Activated CD4-positive, CD25-positive, alpha-beta regulatory T cell treated with anti-CD3 and anti-CD28 coated beads, Interleukin-2, amount 50 U/mL, for 24 hours (primary cell): ENCODE data around the gene VMP1.
"Not testable (repeated sequence)": the region's sequence is repeated elsewhere in the genome, so short reads cannot be mapped to it uniquely, and the experiment has no call there.

Experiments
- ATAC-seq, 2 donors: fragments of 150-1000 bp; cut with Tn5 transposase; one replicate each; pipeline ENCODE4 v1.10.0; 2021; ENCODE audit warnings: mild to moderate bottlenecking in 1 of 2, moderate library complexity in 1 of 2

Gene VMP1

DNA sequence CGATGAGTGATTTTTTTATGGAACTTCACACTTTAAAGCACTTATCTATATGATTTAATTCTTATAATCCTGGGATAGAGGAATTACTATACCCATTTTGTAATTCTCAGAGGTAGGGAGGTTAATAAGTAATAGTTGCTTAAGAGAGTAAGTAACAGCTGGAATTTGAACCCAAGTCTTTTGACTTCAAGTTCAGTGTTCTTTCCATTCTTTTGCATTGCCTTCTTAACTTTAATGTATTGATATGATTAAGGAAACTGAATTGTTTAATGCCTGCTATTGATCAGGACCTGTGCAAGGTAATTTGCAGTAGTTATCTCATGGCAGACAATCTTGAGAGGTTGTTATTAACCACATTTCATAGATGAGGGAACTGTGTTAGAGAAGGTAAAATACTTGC is 106.8 kb downstream of the VMP1 start:
- no peak for ATAC-seq

DNA sequence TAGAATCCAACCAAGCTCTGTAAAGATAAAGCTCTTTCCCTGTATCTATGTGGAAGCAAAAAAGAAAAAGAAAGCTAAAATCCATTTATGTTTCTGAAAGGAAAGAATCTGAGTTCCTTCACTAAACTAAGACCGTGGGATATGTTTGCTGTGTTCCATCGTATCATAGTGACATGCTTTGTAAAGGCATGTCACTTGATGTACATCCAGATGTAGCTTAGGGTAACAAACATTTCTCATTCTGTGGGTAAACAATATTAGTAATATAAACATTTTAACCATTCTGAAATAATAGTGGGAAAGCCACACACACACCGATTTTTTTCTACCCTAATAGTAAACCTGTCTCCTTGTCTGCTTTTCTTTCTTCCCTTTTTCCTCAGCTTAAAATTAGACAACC is 107.2 kb downstream of the VMP1 start:
- no peak for ATAC-seq

DNA sequence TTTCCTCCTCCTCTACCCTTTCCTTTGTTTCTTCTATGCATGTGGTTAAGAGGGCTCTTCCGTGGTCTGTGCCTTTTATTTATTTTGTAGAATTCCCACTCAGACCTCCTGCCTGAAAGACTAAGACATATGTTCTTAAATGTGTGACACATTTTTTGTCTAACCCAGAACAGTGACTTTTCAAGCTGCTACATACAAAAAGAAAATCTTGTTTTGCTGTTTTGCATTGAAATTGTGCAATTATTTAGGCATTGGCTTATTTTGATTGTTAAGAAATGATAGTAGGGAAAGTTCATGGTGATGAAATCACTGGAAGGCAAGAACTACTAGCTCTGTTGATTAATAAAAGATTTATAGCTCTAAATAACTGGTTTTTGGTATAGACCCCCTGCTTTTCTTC is 108.5 kb downstream of the VMP1 start:
- no peak for ATAC-seq

DNA sequence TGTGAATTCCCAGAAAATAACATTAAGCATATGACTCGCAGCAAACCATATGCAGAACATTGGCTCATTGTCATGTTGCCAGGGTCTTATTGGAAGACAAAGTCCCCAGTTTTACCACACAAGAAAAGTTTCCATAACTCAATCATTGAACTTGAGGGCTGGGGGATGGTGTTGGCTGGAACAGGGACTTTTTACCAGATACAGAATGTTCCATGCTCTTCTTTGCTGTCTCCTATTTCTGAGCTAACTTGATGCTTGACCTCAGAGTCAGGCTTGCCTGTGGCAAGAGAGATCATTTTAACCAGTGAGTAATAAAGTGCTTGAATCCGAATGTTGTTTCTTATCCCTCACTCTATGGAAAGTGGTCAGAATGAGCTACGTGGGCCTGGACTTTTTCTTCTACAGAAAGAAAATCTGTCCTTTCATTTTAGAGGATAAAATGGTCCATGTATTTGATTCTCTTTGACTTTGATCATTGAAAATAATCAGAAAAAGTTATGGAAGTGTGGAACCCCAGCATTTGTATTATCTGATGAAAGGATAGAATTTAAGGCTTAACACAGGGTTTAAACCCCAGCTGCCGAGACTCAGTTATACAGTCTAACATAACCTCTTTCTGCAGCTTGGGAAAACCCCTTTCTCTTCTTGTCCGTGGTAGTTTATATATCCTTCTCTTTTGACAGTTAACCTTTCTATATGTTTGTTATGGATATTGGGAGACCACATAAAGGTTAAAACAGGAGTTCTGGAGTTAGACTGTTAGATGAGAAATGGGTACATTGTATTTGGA is 118.3 kb downstream of the VMP1 start:
- ATAC-seq: peak; percentile 29 to 35

DNA sequence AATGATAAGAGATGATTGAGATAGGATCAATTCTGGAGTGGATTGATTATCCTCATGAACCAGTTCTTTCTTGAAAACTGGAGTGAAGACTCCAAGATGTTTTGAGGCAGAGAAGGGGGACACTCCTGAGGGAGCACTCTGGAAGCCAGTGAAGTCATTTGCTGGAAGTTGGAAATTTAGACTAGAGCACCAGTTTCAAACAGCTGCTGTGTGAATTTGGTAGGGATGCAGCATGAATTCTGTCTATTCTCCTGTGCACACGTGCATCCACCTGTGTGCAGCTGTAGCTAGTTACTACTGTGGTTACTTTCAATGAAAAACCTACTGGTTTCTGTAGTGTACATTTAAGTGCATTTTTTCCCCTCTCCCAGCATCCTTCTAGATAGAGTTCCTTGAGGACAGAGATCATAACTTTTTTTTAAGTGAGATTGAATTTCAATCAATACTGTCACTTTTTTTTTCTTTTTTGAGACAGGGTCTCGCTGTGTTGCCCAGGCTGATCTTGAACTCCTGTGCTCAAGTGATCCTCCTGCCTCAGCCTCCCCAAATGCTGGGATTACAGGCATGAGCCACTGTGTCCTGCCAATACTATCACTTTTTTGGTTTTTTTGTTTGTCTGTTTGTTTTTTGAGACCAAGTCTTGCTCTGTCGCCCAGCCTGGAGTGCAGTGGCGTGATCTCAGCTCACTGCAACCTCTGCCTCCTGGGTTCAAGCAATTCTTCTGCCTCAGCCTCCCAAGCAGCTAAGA is 119.4 kb downstream of the VMP1 start:
- no peak for ATAC-seq

DNA sequence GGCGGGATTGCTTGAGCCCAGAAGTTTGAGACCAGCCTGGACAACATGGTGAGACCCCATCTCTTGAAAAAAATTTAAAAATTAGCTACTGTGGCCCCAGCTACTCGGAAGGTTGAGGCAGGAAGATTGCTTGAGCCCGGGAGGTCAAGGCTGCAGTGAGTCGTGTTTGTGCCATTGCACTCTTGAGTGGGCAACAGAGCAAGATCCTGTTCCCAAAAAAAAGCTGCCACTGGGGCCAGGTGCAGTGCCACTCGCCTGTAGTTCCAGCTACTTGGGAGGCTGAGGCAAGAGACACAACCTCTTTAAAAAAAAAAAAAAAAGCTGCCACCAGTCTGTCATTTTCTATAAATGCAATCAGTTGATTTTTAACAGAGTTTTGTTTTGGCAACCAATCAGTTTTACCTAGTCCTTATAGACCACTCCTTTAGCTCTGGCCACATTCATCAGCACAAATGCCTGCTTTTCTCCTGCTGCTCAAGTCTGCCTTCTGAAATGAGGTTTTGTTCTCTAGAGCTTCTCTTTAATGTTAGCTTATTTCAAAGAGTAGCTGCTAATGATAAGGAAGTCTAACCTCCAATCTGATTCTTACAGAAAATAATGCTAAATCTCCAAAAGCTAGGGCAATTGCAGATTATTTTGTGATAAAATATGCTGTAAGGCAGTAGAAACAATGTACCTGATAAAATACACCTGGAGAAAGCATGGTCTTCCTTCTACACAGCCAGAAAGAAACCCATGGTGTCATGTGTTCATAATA is 120.4 kb downstream of the VMP1 start:
- no peak for ATAC-seq

DNA sequence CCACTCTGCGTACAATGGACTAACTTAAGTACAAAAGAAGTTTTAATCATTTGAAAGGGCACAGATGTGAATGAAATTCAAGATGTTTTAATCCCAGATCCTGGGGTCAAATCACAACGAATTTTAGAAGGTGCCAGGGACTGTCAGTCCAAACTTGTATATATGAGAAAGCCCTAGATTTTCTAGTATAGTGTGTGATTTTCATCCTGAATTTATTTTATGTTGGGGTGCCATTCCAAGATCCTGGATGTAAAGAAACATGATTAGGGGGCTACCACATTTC is 121.0 kb downstream of the VMP1 start:
- ATAC-seq: no peak

DNA sequence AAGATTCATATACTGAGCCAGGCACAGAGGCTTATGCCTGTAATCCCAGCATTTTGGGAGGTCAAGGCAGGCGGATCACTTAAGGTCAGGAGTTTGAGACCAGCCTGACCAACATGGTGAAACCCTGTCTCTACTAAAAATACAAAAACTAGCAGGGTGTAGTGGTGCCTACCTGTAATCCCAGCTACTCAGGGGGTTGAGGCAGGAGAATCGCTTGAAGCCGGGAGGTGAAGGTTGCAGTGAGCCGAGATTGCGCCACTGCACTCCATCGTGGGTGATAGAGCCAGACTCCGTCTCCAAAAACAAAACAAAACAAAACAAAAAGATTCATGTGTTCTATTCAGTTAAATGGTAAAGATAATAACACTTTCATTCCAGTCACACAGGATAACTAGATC is 121.4 kb downstream of the VMP1 start:
- peak; percentile 4 to 15 for ATAC-seq

DNA sequence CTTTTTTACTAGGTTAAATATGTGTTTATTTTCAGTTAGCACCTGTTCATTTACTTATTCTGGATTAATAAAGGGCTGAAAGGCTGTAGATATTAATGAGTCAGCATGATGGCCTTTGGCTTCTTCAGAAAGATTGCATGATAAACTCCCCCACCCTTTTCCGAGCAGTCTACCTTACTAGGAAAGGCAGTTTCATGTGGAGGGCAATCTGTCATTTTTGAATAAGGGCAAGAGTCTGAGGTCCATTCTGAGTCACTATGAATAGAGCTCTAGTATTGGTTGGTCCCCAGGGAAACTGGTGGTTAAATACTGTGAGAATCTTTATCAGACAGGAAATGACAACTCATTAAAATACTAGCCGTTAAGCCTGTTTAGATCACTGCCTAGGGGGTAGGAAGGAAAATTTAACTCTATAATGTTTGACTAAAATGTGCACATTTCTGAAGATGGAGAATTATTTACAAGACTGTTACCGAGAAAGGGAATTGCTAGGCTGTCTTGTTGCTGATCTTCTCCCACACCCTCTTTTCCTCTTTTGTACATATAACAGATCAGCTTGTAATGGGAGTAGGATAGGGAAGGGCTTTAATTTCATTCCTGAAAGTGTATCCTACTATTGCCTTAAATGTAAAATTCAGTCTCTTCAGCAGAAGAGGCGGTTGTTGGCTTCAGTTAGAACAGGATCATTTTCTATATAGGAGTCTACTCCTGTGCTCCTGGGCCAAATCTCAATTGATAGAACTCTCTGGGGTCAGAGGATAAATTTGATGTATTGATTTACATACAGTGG is 122.0 kb downstream of the VMP1 start:
- ATAC-seq: peak; percentile 81

DNA sequence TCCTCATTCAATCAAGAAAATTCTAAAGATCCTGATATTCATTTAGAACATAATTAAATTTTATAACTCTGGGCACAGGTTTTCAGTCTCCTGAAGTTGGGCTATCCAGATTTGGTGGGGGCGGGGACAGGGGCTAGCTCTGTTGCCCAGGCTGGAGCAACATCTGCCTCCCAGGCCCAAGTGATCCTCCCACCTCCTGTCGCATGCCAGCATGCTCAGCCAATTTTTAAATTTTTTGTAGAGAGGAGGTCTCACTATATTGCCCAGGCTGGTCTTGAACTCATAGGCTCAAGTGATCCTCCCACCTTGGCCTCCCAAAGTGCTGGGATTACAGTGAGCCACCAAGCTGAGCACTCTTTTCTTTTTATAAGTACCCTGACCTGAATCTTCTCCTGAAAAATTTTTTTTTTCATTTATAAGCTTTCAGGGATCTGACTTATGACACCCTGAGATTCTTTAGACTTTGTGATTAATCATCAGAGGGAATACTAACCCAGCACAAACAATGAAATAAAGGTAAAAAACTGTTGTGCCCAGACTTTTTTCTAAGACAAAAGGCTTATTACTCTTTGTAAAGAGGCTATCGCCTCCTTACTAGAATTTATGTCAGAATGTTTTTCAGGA is 122.7 kb downstream of the VMP1 start:
- ATAC-seq: no peak

DNA sequence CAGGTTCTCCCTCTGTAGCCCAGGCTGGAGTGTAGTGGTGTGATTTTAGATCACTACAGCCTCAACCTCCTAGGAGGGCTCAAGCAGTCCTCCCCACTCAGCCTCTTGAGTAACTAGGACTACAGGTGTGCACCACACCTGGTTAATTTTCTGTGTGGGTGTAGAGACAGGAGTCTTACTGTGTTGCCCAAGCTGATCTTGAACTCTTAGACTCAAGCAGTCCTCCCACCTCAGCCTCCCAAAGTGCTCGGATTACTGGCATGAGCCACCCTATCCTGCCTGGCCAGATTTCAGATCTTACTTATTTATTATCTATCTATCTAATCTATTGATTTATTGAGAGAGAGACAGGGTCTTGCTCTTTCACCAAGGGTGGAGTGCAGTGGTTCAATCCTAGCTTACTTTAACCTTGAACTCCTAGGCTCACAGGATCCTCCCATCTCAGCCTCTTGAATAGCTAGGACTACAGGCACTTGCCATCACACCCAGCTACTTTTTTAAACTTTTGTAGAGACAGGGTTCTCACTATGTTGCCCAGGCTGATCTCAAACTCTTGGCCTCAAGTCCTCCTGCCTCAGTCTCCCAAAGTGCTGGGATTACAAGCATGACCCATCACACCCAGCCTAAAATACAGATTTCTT is 123.5 kb downstream of the VMP1 start:
- ATAC-seq: no peak

DNA sequence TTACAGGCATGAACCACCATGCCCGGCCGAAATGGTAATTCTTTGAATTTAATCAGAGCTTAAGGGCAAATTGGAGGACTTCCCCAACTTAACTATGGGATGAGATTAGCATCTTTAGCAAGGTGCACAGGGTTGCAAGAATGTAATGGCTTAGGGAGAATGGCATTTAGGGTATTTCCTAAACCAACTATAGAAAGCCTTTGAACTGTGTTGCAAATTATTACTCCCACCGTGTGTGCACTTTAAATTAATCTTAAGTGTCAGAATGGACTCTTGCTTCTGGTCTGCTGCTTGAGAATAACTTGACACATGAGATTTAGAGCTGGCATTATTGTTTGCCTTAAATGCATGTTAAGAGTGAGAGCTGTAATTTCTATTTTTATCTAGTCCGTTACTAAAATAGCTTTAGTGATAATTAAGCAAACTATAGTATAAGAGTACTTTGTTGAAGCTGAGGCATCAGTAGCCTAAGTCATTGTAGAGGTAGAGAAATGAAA is 125.5 kb downstream of the VMP1 start:
- ATAC-seq: no peak

DNA sequence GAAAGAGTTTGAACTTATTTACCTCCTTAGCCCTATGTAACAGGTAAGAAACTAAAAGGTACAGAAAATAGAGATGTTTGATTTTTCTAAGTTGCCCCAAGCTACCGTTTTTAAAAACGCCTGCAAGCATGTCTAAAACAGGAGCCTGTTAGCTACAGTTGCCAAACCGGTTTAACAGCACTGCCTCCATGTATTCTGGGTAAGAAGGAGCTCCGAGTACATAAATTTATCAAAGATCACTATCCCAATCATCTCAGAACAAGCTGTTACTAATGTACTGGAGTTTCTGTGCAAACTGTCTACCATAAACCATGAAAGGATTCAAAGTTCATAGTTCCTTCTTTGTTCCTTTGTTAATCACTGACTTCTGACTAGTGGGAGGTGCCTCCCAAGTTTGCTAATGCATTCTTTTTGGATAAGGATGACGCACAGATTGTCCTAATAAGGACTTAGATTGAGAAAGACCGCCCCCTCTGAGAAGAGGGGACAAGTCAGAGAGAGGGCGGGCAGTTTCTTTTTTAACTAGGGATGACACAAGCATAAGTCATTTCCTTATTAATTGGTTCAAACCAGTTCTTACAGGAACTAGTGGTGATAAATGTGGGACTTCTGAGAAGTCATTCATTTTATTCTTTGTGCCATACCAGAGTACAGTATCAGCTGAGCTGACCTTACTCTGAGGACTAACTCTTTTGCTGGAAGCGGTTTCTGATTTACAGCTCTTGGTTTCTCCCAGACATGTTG is 130.0 kb downstream of the VMP1 start:
- peak; percentile 77 to 82 for ATAC-seq

DNA sequence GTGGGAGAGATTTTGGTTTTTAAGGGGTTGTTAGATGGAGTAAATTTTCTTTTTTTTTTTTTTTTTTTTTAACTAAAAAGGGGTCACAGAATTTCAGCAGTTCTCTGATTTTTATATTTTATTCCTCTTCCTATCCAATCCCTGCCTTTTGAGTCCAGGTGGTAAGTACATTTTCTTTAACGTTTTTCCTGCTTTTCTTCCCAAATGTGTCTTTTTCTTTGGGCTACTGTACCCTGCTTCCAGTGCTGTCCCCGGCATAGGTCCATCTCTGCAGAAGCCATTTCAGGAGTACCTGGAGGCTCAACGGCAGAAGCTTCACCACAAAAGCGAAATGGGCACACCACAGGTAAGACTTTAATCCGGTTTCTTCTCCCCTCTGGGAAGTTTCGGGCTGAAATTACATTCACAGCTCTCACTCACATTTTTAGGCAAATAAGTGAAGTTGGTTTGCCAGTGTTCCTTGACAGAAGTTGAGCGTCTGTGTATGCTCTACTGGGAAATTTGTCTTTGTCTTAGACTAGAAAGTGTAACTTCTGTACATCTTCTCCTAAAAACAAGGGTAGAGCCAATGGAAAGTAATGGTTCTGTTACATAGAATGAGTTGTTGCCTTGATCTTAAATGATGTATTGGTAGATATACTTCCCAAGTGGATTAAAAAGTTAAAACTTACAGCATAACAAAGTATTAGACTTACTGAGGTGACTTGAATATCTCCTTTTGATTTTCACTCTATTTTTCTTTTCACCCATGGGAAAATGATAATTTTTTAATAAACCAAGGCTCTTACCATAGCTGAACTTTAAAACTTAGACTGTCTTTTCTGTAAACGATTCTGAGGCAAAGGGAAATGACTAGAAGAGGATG is 130.8 kb downstream of the VMP1 start:
- ATAC-seq: no peak

DNA sequence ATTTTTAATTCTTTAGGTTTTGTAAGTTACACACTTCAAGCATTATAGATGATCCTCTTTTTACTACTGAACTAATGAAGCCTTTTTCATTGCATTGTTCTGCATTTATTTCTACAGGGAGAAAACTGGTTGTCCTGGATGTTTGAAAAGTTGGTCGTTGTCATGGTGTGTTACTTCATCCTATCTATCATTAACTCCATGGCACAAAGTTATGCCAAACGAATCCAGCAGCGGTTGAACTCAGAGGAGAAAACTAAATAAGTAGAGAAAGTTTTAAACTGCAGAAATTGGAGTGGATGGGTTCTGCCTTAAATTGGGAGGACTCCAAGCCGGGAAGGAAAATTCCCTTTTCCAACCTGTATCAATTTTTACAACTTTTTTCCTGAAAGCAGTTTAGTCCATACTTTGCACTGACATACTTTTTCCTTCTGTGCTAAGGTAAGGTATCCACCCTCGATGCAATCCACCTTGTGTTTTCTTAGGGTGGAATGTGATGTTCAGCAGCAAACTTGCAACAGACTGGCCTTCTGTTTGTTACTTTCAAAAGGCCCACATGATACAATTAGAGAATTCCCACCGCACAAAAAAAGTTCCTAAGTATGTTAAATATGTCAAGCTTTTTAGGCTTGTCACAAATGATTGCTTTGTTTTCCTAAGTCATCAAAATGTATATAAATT is 132.3 kb downstream of the VMP1 start:
- ATAC-seq: no peak

DNA sequence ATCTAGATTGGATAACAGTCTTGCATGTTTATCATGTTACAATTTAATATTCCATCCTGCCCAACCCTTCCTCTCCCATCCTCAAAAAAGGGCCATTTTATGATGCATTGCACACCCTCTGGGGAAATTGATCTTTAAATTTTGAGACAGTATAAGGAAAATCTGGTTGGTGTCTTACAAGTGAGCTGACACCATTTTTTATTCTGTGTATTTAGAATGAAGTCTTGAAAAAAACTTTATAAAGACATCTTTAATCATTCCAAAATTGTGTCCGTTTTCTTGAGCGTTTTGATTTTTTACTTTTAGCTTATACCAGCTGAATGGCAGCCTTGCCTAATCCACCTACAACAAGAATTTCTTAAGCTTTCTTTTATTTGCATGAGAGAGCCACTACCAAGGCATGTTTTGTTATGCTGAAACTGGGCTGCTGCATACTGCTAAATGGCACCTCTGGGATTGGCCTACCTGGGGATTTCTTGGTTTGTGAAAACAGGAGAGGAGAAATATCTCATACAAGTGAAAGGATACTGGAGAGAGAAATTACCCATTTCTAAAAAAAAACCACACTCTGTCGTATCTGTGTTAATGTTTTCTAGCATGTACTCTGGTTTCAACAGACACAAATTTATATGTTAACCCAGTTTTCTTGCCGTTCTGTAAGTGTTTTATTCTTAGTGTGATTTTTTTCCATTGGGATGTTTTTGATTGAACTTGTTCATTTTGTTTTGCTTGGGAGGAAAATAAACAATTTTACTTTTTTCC is 133.1 kb downstream of the VMP1 start:
- no peak for ATAC-seq

DNA sequence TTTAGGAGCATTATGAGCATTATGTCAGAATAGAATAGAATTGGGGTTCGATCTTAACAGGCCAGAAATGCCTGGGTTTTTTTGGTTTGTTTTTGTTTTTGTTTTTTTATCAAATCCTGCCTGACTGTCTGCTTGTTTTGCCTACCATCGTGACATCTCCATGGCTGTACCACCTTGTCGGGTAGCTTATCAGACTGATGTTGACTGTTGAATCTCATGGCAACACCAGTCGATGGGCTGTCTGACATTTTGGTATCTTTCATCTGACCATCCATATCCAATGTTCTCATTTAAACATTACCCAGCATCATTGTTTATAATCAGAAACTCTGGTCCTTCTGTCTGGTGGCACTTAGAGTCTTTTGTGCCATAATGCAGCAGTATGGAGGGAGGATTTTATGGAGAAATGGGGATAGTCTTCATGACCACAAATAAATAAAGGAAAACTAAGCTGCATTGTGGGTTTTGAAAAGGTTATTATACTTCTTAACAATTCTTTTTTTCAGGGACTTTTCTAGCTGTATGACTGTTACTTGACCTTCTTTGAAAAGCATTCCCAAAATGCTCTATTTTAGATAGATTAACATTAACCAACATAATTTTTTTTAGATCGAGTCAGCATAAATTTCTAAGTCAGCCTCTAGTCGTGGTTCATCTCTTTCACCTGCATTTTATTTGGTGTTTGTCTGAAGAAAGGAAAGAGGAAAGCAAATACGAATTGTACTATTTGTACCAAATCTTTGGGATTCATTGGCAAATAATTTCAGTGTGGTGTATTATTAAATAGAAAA is 133.8 kb downstream of the VMP1 start:
- ATAC-seq: not testable (repeated sequence)

DNA sequence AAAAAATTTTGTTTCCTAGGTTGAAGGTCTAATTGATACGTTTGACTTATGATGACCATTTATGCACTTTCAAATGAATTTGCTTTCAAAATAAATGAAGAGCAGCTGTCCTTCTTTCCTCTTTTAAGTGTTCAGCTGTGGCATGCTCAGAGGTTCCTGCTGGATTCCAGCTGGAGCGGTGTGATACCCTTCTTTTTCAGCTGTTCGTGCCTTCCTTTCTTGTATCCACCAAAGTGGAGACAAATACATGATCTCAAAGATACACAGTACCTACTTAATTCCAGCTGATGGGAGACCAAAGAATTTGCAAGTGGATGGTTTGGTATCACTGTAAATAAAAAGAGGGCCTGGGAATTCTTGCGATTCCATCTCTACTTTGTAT is 134.4 kb downstream of the VMP1 start:
- ATAC-seq: not testable (repeated sequence)
